ENCODE measurements around the gene ERBB2. TPM values are rescaled to one million over a fixed set of nuclear protein-coding genes. Genes with fewer than 3 reads are reported as not detected.
A peak's percentile ranks its signal among the peaks of the same experiment; 100 is the strongest.

Gene ERBB2
- total and polyA plus RNA-seq, 2 of the 13 experiments (the other 11 are each of a cell fraction or from before 2014, with no cell fraction given) = 57.7 to 64.1 TPM

DNA sequence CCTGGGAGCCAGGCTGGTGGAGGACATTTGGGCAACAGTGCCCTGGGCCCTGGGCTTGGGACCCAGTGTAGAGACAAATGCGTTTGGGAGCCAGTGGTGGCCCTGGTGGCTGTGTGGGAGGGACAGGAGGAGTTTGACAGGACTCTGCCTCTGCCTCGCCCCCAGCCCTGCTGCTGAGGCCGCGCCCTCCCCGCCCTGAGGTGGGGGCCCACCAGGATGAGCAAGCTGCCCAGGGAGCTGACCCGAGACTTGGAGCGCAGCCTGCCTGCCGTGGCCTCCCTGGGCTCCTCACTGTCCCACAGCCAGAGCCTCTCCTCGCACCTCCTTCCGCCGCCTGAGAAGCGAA is 46.6 kb upstream of the ERBB2 start (continued):
- TF ChIP-seq, protein P1, sequence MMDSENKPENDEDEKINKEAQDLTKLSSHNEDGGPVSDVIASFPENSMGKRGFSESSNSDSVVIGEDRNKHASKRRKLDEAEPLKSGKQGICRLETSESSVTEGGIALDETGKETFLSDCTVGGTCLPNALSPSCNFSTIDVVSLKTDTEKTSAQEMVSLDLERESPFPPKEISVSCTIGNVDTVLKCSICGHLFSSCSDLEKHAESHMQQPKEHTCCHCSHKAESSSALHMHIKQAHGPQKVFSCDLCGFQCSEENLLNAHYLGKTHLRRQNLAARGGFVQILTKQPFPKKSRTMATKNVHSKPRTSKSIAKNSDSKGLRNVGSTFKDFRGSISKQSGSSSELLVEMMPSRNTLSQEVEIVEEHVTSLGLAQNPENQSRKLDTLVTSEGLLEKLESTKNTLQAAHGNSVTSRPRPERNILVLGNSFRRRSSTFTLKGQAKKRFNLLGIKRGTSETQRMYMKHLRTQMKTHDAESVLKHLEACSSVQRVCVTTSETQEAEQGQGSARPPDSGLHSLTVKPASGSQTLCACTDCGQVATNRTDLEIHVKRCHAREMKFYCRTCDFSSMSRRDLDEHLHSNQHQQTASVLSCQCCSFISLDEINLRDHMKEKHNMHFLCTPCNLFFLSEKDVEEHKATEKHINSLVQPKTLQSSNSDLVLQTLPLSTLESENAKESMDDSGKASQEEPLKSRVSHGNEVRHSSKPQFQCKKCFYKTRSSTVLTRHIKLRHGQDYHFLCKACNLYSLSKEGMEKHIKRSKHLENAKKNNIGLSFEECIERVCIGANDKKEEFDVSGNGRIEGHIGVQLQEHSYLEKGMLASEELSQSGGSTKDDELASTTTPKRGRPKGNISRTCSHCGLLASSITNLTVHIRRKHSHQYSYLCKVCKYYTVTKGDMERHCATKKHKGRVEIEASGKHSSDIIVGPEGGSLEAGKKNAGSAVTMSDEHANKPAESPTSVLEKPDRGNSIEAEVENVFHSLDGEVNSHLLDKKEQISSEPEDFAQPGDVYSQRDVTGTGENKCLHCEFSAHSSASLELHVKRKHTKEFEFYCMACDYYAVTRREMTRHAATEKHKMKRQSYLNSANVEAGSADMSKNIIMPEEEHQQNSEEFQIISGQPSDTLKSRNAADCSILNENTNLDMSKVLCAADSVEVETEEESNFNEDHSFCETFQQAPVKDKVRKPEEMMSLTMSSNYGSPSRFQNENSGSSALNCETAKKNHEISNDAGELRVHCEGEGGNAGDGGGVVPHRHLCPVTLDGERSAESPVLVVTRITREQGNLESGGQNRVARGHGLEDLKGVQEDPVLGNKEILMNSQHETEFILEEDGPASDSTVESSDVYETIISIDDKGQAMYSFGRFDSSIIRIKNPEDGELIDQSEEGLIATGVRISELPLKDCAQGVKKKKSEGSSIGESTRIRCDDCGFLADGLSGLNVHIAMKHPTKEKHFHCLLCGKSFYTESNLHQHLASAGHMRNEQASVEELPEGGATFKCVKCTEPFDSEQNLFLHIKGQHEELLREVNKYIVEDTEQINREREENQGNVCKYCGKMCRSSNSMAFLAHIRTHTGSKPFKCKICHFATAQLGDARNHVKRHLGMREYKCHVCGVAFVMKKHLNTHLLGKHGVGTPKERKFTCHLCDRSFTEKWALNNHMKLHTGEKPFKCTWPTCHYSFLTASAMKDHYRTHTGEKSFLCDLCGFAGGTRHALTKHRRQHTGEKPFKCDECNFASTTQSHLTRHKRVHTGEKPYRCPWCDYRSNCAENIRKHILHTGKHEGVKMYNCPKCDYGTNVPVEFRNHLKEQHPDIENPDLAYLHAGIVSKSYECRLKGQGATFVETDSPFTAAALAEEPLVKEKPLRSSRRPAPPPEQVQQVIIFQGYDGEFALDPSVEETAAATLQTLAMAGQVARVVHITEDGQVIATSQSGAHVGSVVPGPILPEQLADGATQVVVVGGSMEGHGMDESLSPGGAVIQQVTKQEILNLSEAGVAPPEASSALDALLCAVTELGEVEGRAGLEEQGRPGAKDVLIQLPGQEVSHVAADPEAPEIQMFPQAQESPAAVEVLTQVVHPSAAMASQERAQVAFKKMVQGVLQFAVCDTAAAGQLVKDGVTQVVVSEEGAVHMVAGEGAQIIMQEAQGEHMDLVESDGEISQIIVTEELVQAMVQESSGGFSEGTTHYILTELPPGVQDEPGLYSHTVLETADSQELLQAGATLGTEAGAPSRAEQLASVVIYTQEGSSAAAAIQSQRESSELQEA (CRISPR knock-in tag; IDR thresholded peaks at IDR 0.05; ENCODE audit: not compliant biosample characterization) = no peak
- no peak for TF ChIP-seq ZNF30 (CRISPR knock-in tag; IDR thresholded peaks at IDR 0.05)
- TF ChIP-seq, protein P2, sequence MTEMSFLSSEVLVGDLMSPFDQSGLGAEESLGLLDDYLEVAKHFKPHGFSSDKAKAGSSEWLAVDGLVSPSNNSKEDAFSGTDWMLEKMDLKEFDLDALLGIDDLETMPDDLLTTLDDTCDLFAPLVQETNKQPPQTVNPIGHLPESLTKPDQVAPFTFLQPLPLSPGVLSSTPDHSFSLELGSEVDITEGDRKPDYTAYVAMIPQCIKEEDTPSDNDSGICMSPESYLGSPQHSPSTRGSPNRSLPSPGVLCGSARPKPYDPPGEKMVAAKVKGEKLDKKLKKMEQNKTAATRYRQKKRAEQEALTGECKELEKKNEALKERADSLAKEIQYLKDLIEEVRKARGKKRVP (CRISPR knock-in tag; IDR thresholded peaks at IDR 0.05) = no peak
- TF ChIP-seq SP140L (CRISPR knock-in tag; IDR thresholded peaks at IDR 0.05; ENCODE audit: borderline replicate concordance) = no peak
- TF ChIP-seq ZNF720 (CRISPR knock-in tag; IDR thresholded peaks at IDR 0.05) = 0 out of 2 replicates have a peak, but pooled peaks have one; percentile 74
- TF ChIP-seq, protein P3, sequence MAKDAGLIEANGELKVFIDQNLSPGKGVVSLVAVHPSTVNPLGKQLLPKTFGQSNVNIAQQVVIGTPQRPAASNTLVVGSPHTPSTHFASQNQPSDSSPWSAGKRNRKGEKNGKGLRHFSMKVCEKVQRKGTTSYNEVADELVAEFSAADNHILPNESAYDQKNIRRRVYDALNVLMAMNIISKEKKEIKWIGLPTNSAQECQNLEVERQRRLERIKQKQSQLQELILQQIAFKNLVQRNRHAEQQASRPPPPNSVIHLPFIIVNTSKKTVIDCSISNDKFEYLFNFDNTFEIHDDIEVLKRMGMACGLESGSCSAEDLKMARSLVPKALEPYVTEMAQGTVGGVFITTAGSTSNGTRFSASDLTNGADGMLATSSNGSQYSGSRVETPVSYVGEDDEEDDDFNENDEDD (CRISPR knock-in tag; IDR thresholded peaks at IDR 0.05; ENCODE audit: borderline replicate concordance) = no peak
- TF ChIP-seq ETV5 (CRISPR knock-in tag; IDR thresholded peaks at IDR 0.05; ENCODE audit: borderline replicate concordance) = no peak
- TF ChIP-seq, protein P4, sequence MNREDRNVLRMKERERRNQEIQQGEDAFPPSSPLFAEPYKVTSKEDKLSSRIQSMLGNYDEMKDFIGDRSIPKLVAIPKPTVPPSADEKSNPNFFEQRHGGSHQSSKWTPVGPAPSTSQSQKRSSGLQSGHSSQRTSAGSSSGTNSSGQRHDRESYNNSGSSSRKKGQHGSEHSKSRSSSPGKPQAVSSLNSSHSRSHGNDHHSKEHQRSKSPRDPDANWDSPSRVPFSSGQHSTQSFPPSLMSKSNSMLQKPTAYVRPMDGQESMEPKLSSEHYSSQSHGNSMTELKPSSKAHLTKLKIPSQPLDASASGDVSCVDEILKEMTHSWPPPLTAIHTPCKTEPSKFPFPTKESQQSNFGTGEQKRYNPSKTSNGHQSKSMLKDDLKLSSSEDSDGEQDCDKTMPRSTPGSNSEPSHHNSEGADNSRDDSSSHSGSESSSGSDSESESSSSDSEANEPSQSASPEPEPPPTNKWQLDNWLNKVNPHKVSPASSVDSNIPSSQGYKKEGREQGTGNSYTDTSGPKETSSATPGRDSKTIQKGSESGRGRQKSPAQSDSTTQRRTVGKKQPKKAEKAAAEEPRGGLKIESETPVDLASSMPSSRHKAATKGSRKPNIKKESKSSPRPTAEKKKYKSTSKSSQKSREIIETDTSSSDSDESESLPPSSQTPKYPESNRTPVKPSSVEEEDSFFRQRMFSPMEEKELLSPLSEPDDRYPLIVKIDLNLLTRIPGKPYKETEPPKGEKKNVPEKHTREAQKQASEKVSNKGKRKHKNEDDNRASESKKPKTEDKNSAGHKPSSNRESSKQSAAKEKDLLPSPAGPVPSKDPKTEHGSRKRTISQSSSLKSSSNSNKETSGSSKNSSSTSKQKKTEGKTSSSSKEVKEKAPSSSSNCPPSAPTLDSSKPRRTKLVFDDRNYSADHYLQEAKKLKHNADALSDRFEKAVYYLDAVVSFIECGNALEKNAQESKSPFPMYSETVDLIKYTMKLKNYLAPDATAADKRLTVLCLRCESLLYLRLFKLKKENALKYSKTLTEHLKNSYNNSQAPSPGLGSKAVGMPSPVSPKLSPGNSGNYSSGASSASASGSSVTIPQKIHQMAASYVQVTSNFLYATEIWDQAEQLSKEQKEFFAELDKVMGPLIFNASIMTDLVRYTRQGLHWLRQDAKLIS (CRISPR knock-in tag; IDR thresholded peaks at IDR 0.05) = 0 out of 2 replicates have a peak, but pooled peaks have one; percentile 19
- no peak for TF ChIP-seq SOX5 (CRISPR knock-in tag; IDR thresholded peaks at IDR 0.05; ENCODE audit: borderline replicate concordance)
- no peak for TF ChIP-seq ZFP1 (CRISPR knock-in tag; IDR thresholded peaks at IDR 0.05)
- no peak for TF ChIP-seq ZNF556 (CRISPR knock-in tag; IDR thresholded peaks at IDR 0.05; ENCODE audit: borderline replicate concordance)
- TF ChIP-seq KDM4B (CRISPR knock-in tag; IDR thresholded peaks at IDR 0.05) = no peak
- TF ChIP-seq TBP (CRISPR knock-in tag; IDR thresholded peaks at IDR 0.05) = no peak
- no peak for TF ChIP-seq ZNF672 (CRISPR knock-in tag; IDR thresholded peaks at IDR 0.05)
- no peak for TF ChIP-seq HOXA3 (CRISPR knock-in tag; IDR thresholded peaks at IDR 0.05)
- no peak for TF ChIP-seq ZZZ3 (CRISPR knock-in tag; IDR thresholded peaks at IDR 0.05; ENCODE audit: borderline replicate concordance)
- TF ChIP-seq NR2F2 (IDR thresholded peaks at IDR 0.05; ENCODE audit: borderline replicate concordance, low read depth) = no peak
- TF ChIP-seq ZNF232 (CRISPR knock-in tag; IDR thresholded peaks at IDR 0.05; ENCODE audit: borderline replicate concordance) = no peak
